Measurements from ENCODE around the gene PLEKHA8. TPM values are rescaled to one million over a fixed set of nuclear protein-coding genes. Genes with fewer than 3 reads are reported as not detected.
A peak's percentile ranks its signal among the peaks of the same experiment; 100 is the strongest.
"Not testable (repeated sequence)": the region's sequence is repeated elsewhere in the genome, so short reads cannot be mapped to it uniquely, and the experiment has no call there.

Gene PLEKHA8
- total RNA-seq, 1 donor from 2014 or later = 19.5 TPM

- Mint-ChIP-seq H3K9me3 (ENCODE audit: unreplicated experiment) (peaks cover 8% of the 10 kb centered on the region), H3K27me3 (ENCODE audit: unreplicated experiment) (no peaks in the 10 kb centered on the region), H3K4me1 (ENCODE audit: unreplicated experiment) (peaks cover 4% of the 10 kb centered on the region), H3K4me3 (ENCODE audit: unreplicated experiment) (no peak overlapping the region), H3K27ac (ENCODE audit: unreplicated experiment) (no peak overlapping the region), H3K36me3 (ENCODE audit: unreplicated experiment) (peaks cover 38% of the 10 kb centered on the region)
- no peak for TF ChIP-seq CTCF (IDR thresholded peaks at IDR 0.05)
- DNase-seq (ENCODE audit: extremely low spot score, unreplicated experiment) = no peak
These were observed 29.5 kb downstream of the PLEKHA8 start for GRCh38 chr7:30057741-30058140.

DNA sequence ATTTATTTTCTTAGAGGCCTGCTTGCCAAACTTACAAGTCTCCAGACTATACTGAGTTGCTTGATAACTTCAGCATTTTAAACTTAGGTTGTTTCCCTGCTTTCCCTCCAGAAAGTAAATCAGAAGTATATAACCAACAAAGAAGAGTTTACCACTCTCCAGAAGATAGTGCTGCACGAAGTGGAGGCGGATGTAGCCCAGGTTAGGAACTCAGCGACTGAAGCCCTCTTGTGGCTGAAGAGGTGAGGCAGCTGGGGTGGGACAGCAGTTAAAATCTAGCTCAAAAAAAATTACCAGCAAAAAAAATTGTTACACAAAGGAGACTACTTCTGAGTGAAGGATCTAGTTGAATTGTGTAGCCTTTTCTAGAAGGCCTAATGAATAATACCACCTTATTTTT lies 33.6 kb downstream of the PLEKHA8 start:
- not testable (repeated sequence) for DNase-seq (ENCODE audit: extremely low spot score, unreplicated experiment); H3K27me3 Mint-ChIP-seq (ENCODE audit: unreplicated experiment); H3K4me3 Mint-ChIP-seq (ENCODE audit: unreplicated experiment); H3K4me1 Mint-ChIP-seq (ENCODE audit: unreplicated experiment); H3K27ac Mint-ChIP-seq (ENCODE audit: unreplicated experiment); H3K9me3 Mint-ChIP-seq (ENCODE audit: unreplicated experiment)
- TF ChIP-seq CTCF (IDR thresholded peaks at IDR 0.05) = peak; percentile 61
- H3K36me3 Mint-ChIP-seq (ENCODE audit: unreplicated experiment) = peaks cover 33% of the 10 kb centered on the region

GRCh38 chr7:30062587-30062986 lies 34.4 kb downstream of the PLEKHA8 start:
- Mint-ChIP-seq H3K4me3 (ENCODE audit: unreplicated experiment) (no peak overlapping the region), H3K27ac (ENCODE audit: unreplicated experiment) (no peak overlapping the region), H3K36me3 (ENCODE audit: unreplicated experiment) (peaks cover 29% of the 10 kb centered on the region), H3K9me3 (ENCODE audit: unreplicated experiment) (peaks cover 8% of the 10 kb centered on the region), H3K4me1 (ENCODE audit: unreplicated experiment) (peaks cover 4% of the 10 kb centered on the region), H3K27me3 (ENCODE audit: unreplicated experiment) (no peaks in the 10 kb centered on the region)
- peak; percentile 73 for TF ChIP-seq CTCF (IDR thresholded peaks at IDR 0.05)
- no peak for DNase-seq (ENCODE audit: extremely low spot score, unreplicated experiment)

GRCh38 chr7:30065746-30066145 lies 37.5 kb downstream of the PLEKHA8 start:
- H3K27me3 Mint-ChIP-seq (ENCODE audit: unreplicated experiment) = no peaks in the 10 kb centered on the region
- H3K4me3 Mint-ChIP-seq (ENCODE audit: unreplicated experiment) = no peak overlapping the region
- H3K4me1 Mint-ChIP-seq (ENCODE audit: unreplicated experiment) = peaks cover 14% of the 10 kb centered on the region
- peaks cover 20% of the 10 kb centered on the region for H3K36me3 Mint-ChIP-seq (ENCODE audit: unreplicated experiment)
- no peak for TF ChIP-seq CTCF (IDR thresholded peaks at IDR 0.05)
- DNase-seq (ENCODE audit: extremely low spot score, unreplicated experiment) = no peak
- H3K9me3 Mint-ChIP-seq (ENCODE audit: unreplicated experiment) = no peaks in the 10 kb centered on the region
- H3K27ac Mint-ChIP-seq (ENCODE audit: unreplicated experiment) = no peak overlapping the region

- Mint-ChIP-seq H3K36me3 (ENCODE audit: unreplicated experiment) (peaks cover 25% of the 10 kb centered on the region), H3K27ac (ENCODE audit: unreplicated experiment) (no peak overlapping the region), H3K27me3 (ENCODE audit: unreplicated experiment) (no peaks in the 10 kb centered on the region), H3K4me1 (ENCODE audit: unreplicated experiment) (peaks cover 14% of the 10 kb centered on the region), H3K9me3 (ENCODE audit: unreplicated experiment) (no peaks in the 10 kb centered on the region), H3K4me3 (ENCODE audit: unreplicated experiment) (no peak overlapping the region)
- no peak for TF ChIP-seq CTCF (IDR thresholded peaks at IDR 0.05)
- DNase-seq (ENCODE audit: extremely low spot score, unreplicated experiment) = no peak
These were observed 38.5 kb downstream of the PLEKHA8 start for GRCh38 chr7:30066687-30067086.

All from osteocyte (in vitro differentiated cells).